Measurements from ENCODE around the gene ZMYND15.
A peak's percentile ranks its signal among the peaks of the same experiment; 100 is the strongest.
"Not testable (repeated sequence)": the region's sequence is repeated elsewhere in the genome, so short reads cannot be mapped to it uniquely, and the experiment has no call there.

ZMYND15 gene

DNA sequence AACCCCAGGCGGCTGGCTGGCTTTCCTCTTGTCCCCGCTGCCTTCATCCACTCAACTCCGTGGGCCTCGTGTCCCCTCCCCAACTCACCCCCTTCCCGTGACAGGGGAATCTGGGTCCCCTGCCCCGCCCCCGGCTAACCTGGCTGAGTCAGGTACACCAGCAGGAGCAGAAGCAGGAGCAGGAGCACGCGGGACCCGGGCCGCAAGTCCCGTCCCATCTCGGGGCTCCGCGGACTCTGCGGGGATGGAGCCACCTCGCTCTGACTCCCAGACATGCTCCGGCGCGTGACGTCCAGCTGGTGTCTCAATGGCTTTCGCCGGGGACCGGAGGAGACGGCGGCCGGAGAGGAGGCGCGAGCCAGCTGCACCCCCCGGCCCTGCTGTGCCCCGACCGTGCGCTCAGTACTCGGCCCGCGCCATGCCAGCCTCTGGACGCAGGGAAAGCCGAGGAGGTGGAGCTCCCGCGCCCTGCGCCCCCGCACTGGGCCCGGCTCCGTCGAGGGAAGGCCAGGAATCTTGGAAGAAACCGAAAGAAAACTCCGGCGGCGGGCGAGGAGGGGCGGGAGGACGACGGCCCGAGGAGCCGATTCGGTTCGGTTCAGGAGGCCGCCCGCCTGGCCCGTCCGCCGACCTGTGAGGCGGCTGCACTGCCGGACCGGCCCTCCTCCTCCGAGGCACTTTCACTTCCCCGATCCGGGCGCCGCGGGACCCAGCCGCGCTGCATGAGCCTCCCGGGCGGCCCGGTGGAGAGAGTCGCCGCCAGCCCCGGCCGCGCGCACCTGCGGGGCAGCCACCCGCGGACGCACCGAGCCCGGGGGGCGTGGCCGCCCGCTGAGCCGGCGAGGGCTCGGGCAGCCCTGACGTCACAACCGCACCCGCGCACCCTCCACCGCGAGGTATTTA is at the start of gene ZMYND15, which contains the start of gene CXCL16:
TSS of gene ZMYND15 (plus strand) at position 712 of the 903 bp plus-strand sequence. CDS start 716 bp downstream, outside the sequence.
TSS of gene CXCL16 (minus strand) at position 807 of the 903 bp plus-strand sequence. CDS start at position 218, 589 bp downstream.
- DNase-seq: peak; percentile 64

DNA sequence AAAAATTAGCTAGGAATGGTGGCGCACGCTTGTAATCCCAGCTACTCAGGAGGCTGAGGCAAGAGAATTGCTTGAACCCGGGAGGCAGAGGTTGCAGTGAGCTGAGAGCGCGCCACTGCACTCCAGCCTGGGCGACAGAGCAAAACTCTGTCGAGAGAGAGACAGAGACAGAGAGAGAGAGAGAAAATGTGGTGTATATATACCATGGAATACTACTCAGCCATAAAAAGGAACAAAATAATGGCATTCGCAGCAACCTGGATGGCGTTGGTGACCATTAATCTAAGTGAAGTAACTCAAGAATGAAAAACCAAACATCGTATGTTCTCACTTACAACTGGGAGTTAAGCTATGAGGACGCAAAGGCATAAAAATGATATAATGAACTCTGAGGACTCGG is 49.8 kb upstream of the ZMYND15 start:
- not testable (repeated sequence) for DNase-seq

GRCh38 chr17:4690745-4691144 is 48.9 kb upstream of the ZMYND15 start:
- DNase-seq: no peak

DNA sequence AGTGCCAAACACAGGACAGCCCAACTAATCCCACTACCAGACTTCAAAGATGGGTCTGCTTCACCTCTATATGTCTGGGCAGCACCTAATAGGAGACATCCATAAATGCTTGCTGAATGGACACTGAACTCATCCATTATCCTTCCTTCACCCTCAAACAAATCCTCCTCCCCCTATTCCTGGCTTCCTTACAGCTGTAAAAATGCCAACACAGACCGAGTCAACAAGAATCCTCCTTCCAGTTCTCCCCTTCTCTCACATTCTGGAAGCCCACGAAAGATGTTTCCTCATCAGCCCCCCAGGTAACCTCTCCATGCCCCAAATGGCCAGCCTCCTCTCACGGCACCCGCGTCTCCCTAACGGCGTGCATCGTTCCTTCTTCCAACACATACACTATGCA is 47.9 kb upstream of the ZMYND15 start:
- DNase-seq: no peak

GRCh38 chr17:4693416-4693815 is 46.2 kb upstream of the ZMYND15 start:
- DNase-seq: no peak

DNA sequence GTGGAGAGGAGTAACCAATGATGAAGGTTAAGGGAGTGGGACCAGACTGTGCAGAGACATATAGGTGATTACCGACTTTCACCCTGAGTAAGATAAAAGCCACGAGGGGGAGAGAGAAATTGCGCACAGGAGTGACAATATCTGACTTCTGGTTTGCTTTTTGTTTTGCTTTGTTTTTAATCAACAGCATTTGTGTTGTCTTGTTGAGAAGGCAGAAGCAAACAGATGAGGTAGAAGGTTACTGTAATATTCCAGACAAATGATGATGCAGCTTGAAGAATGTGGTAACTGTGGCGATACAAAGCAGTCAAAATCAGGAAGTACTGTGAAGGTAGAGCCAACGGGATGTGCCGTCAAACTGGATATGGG is 43.2 kb upstream of the ZMYND15 start:
- DNase-seq: no peak

GRCh38 chr17:4699401-4700056 is 40.1 kb upstream of the ZMYND15 start:
- not testable (repeated sequence) for DNase-seq

DNA sequence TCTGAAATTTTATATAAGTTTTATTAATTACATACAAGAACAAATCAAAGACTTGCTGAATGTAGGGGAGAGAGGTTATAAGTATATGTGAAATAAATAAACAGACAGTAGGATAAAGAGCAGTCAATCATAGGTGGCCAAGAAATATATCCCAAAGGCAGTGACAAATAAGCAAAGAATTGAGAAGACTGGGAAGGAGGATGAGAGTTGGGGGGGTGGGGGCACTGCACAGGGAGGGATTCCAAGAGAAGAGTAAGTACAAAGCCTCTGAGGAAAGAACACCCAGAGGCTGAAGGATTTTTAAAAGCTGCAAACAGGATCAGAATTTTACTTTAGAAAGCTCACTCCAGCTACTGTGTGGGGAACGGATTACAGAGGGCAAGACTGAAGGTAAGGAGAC is 38.5 kb upstream of the ZMYND15 start:
- no peak for DNase-seq

GRCh38 chr17:4703330-4703691 is 36.3 kb upstream of the ZMYND15 start:
- DNase-seq: no peak

GRCh38 chr17:4704574-4704907 is 35.1 kb upstream of the ZMYND15 start:
- DNase-seq: not testable (repeated sequence)

- DNase-seq: no peak
These were observed 34.6 kb upstream of the ZMYND15 start for GRCh38 chr17:4704991-4705390.

GRCh38 chr17:4706121-4706520 is 33.5 kb upstream of the ZMYND15 start:
- DNase-seq: no peak

- DNase-seq: no peak
These were observed 31.2 kb upstream of the ZMYND15 start for GRCh38 chr17:4708436-4708835.

- DNase-seq: peak; percentile 90
These were observed 29.6 kb upstream of the ZMYND15 start, which contains the start of gene ARRB2 for GRCh38 chr17:4709794-4710692. Gene ARRB2 (plus strand): TSS chr17:4710632. CDS start chr17:4710722, 90 bp downstream.

GRCh38 chr17:4710693-4711634 is 28.7 kb upstream of the ZMYND15 start:
- no peak for DNase-seq

GRCh38 chr17:4711661-4712181 is 27.9 kb upstream of the ZMYND15 start:
- no peak for DNase-seq

GRCh38 chr17:4712526-4712925 is 27.1 kb upstream of the ZMYND15 start:
- no peak for DNase-seq

GRCh38 chr17:4714340-4715062 is 25.1 kb upstream of the ZMYND15 start:
- not testable (repeated sequence) for DNase-seq

DNA sequence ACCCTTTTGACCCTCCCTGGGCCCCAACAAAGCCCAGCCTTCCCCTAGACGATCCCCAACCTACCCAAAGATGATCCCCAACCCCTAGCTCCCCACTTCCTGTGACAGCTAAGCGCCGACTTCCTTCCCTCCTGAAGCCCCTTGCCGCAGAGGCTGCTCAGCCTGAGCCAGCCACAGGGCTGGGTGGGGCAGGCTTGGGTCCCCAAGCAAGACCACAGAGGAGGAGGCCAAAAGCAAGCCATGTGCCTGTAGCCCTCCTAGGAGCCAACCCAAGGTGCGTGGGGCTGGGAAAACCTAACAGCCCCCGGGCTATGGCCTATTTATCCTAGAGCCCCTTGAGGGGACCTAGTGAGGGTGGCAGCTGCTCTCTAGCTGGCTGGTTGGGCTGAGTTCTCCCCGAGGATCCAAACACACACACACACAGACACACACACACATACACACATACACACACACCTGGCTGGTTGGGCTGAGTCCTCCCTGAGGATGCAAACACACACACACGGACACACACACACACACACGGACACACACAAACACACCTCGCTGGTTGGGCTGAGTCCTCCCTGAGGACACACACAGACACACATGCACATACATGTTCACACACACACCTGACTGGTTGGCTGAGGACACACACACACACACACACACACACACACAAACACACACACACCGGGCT is 24.4 kb upstream of the ZMYND15 start:
- DNase-seq: no peak

DNA sequence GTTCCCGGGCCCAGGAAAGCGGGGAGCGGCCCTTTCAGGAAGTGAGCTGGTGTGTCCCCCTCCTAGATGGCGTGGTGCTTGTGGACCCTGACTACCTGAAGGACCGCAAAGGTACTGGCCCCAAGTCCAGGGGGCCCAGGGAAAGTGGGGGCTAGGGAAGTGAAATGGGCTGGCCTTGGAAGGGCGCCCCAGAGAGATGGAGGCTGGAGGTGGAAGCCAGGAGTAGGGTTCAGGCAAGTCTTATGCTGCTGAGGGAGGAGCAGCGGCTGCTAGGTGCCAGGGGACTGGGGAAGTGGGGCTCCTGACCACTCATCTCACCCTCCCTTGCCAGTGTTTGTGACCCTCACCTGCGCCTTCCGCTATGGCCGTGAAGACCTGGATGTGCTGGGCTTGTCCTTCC is 23.6 kb upstream of the ZMYND15 start:
- DNase-seq: no peak
